ENCODE data around the gene NCKAP5.

GRCh38 chr2:133525613-133526529, 42.4 kb downstream of the NCKAP5 start:
- TF ChIP-seq, protein P1, sequence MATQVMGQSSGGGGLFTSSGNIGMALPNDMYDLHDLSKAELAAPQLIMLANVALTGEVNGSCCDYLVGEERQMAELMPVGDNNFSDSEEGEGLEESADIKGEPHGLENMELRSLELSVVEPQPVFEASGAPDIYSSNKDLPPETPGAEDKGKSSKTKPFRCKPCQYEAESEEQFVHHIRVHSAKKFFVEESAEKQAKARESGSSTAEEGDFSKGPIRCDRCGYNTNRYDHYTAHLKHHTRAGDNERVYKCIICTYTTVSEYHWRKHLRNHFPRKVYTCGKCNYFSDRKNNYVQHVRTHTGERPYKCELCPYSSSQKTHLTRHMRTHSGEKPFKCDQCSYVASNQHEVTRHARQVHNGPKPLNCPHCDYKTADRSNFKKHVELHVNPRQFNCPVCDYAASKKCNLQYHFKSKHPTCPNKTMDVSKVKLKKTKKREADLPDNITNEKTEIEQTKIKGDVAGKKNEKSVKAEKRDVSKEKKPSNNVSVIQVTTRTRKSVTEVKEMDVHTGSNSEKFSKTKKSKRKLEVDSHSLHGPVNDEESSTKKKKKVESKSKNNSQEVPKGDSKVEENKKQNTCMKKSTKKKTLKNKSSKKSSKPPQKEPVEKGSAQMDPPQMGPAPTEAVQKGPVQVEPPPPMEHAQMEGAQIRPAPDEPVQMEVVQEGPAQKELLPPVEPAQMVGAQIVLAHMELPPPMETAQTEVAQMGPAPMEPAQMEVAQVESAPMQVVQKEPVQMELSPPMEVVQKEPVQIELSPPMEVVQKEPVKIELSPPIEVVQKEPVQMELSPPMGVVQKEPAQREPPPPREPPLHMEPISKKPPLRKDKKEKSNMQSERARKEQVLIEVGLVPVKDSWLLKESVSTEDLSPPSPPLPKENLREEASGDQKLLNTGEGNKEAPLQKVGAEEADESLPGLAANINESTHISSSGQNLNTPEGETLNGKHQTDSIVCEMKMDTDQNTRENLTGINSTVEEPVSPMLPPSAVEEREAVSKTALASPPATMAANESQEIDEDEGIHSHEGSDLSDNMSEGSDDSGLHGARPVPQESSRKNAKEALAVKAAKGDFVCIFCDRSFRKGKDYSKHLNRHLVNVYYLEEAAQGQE (IDR thresholded peaks at IDR 0.05; ENCODE audit: insufficient replicate concordance, low read depth), result no peak
- no peak for TF ChIP-seq CTCF (IDR thresholded peaks at IDR 0.05; ENCODE audit: insufficient read depth, low read length)
- no peak for TF ChIP-seq POLR2AphosphoS5 (IDR thresholded peaks at IDR 0.05; ENCODE audit: low read depth)
- TF ChIP-seq GABPA (IDR thresholded peaks at IDR 0.05; ENCODE audit: low read depth), result no peak
- no peak for TF ChIP-seq SPI1 (IDR thresholded peaks at IDR 0.05; ENCODE audit: borderline replicate concordance, low read depth)

Measured in HL-60 (cell line).